NK-92 (cell line): ENCODE data around the gene SCG2.

Experiments used
- DNase-seq: peaks from one replicate; lab custom pipeline; 2025; ENCODE audit not compliant: unreplicated experiment; lab: John Stamatoyannopoulos, UW

SCG2 gene, protein sequence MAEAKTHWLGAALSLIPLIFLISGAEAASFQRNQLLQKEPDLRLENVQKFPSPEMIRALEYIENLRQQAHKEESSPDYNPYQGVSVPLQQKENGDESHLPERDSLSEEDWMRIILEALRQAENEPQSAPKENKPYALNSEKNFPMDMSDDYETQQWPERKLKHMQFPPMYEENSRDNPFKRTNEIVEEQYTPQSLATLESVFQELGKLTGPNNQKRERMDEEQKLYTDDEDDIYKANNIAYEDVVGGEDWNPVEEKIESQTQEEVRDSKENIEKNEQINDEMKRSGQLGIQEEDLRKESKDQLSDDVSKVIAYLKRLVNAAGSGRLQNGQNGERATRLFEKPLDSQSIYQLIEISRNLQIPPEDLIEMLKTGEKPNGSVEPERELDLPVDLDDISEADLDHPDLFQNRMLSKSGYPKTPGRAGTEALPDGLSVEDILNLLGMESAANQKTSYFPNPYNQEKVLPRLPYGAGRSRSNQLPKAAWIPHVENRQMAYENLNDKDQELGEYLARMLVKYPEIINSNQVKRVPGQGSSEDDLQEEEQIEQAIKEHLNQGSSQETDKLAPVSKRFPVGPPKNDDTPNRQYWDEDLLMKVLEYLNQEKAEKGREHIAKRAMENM

DNA sequence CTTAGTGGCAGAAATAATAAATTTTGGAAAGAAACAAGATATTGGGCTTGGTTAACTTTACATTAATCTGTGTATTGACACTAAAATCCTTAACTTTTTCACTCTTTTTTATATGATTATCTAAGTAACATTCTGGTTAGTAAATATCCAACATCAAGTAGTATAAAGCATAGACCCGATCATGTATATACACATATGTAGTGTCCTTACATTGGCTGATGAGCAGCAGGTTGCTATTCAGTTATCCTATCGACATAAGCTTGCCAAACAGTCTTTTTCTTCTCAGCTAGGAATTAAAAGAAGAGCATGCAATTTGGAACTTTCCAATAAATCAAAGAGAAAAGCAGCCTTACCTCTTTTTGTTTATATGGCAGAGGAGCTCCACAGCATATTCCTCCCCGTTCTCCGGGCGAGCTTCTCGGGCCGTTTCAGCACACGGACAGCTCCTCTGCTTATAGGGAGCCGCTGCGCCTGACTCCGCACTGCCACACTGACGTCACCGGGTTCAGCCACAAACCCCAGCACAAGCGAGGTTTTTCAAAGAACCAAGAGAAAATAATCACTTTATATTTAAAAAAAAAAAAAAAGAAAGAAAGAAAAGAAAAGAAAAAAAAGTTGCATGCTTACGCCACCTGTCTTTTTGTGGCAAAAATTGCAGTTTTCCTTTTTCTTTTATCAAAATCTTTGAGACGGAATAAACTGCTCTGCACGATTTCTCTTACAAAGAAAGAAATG, at the start of gene SCG2:
Gene SCG2 (minus strand): TSS at position 430 of the 735 bp plus-strand sequence. CDS start 3,079 bp downstream, outside the sequence.
- no peak for DNase-seq

DNA sequence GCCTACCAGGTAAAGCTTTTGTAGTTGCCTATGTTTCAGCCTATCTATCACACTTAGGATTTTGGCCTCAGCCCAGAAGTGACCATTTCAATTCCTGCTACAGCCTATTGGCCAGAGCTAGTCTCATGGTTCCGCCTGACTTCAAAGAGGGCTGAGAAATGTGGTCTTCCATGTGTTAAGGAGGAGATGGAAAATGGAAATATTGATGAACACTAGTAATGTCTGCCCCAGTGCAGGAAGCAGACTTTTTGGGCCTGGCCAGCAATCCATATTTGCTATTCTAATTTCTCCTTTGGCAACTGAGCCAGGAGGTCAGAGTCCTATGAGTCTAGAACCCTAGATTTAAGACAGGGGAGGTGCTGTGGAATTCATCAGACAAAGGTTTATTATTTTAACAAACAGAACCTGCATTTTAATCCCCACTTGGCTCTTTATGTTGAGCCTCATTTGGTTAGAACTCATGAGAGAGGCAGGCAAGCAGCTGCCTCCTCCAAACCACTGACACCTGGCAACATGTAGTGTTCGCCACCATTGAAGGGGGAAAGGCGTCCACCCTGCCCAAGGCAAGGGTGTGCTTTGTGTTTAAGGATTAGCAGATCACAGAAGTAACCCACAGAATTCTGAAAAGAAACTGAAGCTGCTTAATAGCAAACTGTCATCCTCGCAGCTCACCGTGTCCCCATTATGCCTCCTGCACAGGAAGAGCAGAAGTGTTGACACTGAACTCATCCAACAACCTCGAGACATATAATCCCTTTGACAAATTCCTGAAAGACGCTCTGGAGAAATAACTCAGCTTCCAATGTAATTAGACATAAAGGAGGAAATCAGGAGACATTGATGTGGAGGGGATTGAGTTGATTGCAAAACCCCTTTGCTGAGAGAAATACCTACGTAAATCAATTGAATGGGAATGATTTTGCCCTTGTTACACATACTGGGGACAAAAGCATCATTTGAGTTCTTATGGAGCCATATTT, 47.7 kb upstream of the SCG2 start:
- no peak for DNase-seq

DNA sequence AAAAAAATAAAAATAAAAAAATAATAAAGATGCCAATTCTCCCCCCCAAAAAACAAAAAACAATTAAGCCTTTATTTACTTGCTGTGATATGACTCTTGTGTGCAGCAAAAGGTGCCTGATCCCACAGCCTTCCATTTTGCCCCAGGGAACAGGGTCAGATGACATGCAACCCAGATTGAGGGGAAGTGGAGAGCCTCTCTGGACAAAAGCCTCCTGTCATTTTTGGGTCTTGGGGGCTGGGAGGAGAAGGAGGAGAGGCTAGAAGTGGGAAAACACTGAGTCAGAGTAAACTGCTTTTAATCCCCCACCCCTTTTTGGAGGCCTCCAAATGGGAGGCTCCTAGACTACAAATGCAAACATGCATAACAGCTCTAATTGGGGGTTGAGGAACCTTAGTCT, 46.6 kb upstream of the SCG2 start:
- DNase-seq = no peak

DNA sequence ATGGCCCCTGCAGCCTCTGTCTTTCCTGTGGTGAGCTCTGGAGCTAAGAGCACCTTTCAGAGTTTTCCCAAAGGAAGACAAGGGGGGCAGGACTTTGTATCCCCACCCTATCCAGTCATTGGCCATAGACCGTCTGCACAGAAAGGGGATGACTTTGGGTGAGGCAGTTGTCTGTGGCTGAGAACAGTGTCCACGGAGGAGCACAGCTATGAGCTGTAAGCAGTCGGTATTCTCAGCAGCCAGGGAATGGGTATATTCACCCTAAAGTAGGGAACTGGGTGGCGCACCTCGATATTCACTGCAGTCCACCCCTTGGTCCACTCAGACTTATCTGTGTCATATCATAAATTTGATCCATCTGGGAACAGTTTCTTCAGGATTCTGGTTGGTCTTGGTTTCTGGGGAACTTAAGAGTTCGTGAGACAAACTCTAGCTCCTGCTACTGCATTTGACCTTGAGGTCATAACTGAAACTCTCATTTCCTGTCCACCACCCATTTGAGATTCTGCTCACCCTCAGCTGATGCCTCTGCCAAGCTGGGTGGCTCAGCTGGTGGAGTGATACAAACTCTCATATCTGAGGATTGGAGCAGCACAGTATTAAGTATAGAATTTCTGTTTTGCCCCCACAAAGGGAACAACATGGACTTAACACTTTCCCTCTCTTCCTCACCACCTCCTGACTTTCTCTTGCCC, 45.2 kb upstream of the SCG2 start:
- no peak for DNase-seq

DNA sequence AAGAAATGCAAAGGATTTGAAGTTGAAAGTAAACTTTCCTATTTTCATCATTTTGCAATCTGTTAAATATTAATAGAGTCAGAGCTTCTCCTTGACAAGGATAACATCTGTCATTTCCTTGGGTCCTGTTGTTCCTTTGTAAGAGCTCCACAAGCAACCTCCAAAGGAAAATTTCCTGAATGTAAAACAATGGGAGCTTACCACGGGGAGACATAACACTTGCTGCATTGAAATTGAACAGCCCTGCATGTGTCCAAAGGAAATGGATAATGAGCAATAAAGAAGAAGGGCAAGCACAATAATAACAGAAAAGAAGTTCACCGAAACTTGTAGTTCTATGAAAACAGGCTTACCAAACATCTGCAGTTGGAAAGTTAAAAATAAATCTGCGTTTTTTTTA, 42.0 kb upstream of the SCG2 start:
- no peak for DNase-seq

DNA sequence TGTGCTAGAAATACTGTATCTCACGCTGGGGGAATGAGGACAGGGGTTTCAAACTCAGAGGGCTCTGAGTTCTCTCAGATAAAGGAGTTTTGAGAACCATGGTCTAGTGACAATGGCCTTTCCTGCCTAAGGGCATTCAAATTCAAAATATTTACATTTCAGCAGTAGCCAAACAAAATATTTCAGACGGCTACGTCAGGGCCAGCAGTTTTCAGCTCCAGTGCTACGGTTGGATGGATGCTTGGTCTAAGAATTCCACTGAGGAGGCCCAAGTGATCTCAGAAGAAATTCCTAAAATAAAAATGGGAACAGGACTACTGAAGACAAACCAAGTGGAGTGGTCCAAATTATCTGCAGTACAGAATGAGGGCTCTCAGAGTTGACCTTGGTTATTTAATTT, 41.1 kb upstream of the SCG2 start:
- no peak for DNase-seq

DNA sequence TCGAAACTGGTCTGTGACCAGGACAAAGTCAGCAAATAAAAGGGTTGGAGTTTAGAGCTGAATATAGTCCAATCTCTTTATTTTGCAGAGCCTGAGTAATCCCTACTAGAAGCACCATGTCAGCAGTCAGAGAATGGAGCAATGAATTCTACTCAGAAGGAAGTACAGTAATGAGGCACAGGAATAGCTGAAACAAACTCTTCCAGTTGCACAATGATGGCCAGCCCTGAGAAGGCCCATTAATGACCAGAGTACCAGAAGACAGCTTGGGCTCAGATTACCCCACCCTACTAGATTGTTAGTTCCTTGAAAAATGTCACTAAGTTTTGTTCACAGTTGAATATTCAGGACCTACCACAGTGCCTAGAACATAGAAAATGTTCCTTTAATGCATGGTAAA, 40.3 kb upstream of the SCG2 start:
- no peak for DNase-seq

DNA sequence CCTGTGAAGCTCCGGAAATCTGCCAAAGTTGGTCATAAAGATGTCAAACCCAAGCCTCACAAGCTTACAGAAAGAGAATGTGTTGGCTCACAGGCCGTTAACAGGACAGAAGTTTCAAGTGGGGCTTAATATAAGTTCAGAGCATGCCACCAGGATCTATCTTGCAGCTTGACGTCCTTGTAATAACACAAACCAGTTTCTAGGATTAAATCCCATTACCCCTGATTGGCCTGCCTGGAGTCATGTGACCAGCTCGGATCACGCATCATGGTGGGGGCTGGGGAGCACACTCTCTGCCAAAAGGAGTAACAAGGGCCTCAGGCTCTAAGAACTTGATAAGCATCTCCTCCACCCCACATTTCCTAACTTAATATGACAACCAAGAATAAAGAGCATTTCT, 38.9 kb upstream of the SCG2 start:
- no peak for DNase-seq

DNA sequence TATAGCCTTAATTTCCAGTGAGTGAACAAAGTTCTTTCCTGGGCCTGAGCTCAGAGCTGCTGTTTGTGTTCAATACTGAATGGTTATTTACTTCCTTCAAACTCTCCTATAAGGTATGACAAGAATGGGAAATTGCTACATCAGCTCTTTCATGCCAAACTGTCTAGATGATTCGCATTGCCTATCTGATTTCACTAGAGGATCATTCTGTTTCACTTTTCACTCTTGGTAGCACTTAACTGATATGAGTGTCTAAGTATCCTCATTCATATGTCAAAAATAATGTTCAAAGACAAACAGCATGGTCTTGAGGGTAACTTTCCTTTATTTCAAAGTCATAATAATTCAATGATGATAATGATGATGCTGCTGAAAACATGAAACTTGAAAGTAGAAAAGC, 32.9 kb upstream of the SCG2 start:
- no peak for DNase-seq

DNA sequence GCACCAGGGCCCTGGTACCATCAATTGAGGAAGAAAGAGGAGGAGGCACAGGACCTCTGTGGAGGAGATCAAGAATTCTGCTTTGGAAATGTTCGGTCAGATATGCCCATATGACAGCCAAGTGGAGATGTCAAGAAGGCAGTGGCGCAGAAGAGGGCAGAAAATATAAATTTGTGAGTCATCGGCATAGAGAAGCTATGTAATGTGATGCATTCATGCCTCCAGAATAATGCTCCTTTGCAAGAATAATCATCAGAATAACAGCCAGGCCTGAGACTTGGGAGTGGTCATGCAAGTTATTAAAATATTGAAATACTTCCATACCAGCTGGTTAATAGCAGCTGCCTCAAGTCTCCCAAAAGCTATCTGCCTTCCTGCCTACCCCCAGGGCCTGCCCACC, 32.1 kb upstream of the SCG2 start:
- no peak for DNase-seq

DNA sequence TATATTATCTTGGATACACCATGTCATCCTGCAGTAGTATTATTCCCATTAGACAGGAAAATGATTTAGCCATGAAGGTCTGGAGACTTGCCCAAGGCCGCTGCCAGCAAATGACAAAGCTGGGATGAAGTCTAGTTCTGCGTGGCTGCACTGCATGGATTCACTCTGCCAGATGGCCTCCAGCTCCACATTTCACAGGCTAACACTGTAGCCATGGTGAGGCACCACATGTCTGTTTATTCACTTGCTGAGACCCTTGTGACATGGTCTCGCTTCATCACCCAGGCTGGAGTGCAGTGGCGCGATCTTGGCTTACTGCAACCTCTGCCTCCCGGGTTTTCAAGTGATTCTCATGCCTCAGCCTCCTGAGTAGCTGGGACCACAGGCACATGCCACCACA, 31.5 kb upstream of the SCG2 start:
- no peak for DNase-seq

DNA sequence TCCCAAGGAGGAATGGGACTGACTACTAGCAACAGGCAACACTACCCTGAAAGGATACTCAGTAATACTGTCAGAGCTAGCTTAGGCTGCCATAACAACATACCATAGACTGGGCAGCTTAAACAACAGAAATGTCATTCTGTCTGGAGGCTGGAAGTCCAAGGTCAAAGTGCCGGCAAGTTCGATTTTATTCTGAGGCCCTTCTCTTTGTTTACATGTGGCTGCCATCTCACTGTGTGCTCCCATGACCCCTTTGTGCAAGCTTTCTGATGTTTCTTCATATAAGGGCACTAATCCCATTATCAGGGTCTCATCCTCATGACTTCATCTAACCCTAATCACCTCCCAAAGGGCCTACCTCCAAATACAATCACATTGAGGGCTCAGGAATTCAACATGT, 30.7 kb upstream of the SCG2 start:
- DNase-seq = no peak

DNA sequence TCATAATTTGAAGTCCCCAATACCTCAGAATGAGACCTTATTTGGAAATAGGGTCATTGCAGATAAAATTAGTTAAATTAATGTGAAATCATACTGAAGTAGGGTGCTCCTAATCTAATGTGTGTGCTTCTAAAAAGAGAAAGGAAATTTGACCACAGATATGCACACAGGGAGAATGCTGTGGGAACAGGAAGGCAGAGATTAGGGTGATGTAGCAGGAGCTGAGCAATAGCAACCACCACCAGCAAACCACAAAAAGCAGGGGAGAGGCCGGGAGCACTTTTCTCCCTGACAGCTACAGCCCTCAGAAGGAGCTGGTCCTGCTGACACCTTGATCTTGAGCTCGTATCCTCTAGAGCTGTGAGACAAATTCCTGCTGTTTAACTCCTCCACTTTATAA, 24.6 kb upstream of the SCG2 start:
- DNase-seq = no peak

DNA sequence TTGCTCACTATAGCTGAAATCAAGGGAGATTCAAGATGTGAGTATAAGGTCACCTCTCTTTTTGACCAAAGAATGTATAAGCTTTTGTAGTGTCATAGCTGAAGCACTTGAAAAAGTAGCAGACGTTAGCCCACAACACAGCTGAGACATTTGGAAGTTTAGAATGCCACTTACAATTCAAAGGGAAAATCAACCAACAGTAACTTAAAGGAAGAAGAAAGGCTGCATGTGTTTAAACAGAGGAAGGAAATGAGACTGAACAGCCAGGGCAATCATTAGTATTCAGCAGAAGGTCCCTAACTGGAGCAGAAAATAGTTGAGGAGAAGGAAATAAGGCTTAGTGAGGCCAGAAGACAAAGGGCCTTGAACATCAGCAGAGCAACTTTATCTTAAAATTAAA, 23.5 kb upstream of the SCG2 start:
- DNase-seq = no peak

DNA sequence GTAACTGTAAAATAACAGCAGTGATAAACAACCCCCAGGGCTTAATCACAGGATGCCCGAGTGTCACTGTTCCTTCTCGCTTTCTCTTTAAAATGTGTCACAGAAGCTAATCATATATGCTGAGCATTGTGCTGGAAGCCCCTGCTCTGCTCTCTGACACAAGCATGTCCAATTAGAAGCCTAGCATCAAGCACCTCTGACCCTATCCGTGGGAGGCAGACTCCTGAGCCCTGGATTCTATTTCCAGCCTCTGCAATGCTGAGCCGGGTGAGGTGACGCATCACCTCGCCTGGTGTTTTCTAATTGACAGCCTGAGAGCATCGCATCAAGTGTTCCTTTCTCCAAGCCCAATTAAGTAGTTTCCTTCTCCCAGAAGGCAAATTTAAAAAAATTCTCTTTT, 19.7 kb upstream of the SCG2 start:
- no peak for DNase-seq

DNA sequence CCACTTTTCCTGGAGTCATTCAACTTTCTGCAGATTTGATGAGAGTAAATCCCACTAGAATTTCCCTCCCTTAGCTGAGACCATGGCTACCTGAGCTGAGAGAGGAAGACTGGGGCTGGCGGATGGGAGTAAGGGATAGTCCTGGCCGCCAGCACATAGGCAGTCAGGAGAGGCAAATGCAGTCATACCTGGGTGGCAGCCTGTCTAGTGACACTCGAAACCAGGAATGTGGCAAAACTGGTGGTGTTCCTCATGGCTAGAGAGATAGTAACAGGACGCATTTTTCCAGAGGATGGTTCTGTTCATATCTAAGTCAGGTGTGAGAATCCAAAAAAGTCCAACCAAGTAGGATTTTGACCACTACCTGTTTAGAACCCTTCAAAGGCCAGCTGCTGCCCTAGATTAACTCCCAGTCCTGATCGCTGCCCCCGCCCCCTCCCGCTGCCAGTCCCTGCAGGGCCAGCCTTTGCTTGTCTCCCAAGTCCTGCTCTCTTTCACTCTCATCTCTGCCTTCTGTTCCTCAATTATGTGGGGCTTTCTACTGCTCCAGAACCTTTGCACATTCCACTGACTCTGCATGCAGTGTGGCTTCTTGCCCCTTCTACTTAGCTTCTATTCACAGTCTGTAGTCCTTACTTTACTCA, 17.4 kb upstream of the SCG2 start:
- no peak for DNase-seq

DNA sequence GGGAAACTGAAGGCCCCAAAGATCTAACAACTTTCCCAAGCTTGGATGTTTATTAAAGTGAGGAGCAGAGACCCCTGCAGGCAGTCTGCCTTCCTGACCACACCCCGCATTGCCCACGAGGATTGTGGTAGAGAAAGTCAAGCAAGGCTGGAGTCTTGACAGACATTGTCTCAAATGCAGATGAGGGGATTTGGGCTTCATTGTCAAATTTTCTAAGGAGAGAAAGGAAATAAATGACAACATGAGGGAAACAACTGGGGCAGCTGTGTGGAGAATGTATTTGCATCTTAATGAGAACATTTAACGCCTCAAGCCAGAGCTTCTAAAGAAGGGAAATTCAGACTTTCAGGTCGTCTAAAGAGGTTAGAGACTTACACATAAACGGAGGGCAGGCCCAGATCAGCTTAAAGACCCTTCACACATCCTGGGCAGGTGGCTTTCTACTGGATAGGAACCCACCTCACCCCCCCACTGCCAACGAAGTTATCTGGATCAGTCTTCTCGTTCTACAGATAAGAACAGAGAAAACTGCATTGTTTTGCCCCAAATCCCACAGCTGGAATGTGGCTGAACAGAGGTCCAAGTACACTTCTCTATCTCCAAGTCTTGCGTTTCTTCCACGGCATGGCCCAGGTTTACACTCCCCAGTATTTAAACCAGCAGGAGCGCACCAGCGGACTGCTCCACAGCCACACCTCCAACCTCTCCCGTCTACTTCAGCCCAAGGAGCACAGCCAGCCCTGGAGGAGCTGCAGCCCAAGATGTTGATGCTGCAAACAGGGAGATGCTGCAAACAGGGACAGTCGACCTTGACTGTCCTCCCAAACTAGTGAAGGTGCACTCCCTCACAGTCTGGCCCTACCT, 16.2 kb upstream of the SCG2 start:
- no peak for DNase-seq

DNA sequence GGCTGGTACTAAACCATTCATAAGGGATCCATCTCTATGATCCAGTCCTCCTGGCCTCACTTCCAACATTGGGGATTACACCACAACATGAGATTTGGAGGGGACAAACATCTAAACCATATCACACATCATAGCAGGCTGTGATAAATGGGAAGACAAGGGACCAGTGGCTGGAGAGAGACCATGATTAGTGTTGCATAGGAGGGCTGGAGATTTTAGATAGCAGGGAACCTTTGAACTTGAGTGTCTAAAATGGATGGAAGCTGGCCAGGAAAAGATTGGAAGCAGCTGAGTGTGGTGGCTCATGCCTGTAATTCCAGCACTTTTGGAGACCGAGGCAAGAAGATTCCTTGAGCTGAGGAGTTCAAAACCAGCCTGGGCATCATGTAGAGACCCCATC, 12.4 kb upstream of the SCG2 start:
- no peak for DNase-seq
